Stimulated activated CD4-positive, alpha-beta T cell treated with anti-CD3 and anti-CD28 coated beads, Interleukin-15, amount 100 ng/mL, for 1 hour (primary cell): ENCODE data around the gene KCNAB1.

ENCODE experiments used
- DNase-seq, 2 donors: peaks; one replicate each; pipeline ENCODE4 v3.0.0-alpha.2; 2020; ENCODE audit warnings: low read depth in 1 of 2, low spot score in 1 of 2

Gene KCNAB1

DNA sequence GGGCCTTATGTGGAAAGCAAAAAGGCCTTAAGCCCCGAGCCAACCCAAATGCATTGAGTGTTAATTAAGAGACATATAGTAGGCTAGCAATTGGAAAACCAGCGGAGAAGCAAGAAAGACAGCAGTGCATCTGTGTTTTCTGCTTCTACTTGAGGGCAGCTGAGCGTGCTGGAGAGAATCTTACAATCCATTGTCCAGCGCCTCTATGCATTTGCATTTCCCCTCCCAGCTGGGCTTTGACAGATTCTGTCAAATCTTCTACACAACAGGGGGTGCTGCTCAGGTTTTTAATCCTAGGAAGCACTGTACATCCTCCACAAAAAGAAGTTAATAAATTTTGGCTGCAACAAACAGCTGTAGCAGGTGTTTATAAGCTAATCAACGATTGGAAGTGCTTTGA is 410.6 kb downstream of the KCNAB1 start:
- DNase-seq = no peak

DNA sequence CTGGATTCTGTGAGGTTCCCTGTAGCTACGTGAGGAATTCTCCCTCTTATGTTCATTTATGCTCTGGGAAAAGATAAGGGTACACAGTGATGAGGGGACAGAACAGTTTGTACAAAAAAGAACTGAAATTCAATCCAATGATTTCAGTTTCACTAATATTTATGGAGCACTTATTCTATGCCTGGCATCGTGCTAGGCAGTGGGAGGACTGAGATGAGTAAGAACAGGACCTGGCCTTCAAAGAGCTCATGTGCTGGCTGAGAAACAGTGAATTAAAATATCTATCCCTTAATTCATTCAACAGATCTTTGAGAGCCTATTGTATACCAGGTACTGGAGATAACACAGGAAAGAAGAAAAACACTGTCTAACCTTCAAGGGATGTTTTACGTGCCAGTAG is 412.4 kb downstream of the KCNAB1 start:
- no peak for DNase-seq

DNA sequence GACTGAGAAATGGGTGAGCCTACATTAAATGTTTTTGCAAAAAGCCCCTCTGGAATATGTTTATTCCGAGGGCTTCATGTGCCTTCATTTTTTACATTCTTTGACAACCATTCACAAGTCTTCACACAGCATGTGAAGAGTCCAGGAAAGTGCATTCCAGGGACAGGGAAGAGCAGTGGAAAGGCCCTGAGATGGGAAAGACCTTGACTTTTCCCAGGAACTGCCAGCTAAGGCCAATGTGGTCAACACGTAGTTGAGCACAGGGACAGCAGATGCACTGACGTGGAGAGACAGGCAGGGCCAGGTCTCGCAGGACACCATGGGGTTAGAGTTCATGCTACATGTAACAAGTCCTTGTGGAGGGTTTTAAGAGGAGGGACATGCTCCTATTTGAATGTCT is 412.8 kb downstream of the KCNAB1 start:
- no peak for DNase-seq

DNA sequence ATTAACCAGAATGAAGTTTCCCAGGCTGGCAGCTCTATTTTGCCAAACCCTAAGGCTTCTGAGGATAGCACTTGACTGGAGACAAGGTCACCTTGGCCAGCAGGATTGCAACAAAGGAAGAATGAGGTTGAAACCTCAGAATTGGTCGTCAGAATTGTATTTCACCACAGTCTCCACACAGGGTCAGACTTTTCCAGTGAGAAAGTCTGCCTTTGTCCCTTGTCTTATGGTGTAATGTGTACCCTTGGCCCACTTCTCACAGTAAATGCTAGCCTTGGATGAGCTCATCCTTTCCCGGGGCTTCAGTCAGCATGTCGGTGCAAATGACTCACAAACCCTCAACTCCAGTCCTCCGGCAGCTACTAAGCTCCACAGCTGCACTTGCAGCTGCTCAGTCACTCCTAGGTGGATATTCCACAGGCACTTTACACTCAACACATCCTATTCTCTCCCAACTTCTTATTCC is 414.8 kb downstream of the KCNAB1 start:
- no peak for DNase-seq

DNA sequence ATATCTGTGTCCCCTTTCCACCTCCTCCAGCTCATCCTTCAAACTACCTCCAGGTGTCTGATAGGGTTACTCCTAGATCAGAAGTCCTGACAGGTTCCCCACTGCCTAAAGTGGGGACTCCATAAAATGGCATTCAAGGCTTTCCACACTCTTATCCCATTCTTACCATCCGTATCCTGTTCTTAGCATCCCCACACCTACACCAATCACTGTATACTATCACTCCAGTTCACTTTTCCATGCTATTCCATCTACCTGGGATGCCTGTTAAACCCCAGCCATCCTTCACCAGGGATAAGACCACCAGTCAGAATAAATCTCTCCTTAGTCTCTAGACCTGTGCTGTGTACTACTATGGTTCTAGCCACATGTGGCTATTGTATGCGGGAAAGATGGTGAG is 415.4 kb downstream of the KCNAB1 start:
- no peak for DNase-seq

DNA sequence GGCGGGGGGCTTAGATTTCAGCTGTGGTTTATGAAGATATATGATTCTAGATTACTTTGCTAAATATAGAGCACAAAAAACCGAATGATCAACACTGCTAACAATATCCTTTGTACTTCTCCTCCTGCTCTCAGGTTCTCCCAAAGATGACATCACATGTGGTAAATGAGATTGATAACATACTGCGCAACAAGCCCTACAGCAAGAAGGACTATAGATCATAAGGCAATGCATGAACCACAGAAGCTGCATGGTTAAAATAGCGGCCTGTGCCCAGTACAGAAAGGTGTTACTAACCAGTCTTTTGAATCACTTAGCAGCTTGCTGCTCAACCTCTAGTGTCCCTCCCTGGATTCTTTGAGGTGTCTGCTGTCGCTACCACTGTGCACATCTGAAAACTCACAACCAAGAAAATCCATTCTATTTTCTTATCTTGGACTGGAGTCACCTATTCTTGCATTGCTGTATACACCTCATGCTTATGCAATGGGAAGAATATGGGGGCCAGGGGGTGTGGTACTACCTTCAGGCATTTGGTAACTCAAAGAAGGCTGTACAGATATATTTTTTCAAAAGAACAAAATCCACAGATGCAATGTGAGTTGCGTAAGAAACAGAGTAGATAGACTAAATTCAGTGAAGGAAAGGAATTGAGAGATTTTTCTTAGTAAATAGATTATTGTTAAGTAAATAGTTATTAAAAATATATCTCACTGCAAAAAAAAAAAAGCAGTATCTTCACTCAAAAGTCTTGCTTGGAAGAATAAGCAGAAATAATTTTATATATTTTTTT is 416.3 kb downstream of the KCNAB1 start:
- no peak for DNase-seq

DNA sequence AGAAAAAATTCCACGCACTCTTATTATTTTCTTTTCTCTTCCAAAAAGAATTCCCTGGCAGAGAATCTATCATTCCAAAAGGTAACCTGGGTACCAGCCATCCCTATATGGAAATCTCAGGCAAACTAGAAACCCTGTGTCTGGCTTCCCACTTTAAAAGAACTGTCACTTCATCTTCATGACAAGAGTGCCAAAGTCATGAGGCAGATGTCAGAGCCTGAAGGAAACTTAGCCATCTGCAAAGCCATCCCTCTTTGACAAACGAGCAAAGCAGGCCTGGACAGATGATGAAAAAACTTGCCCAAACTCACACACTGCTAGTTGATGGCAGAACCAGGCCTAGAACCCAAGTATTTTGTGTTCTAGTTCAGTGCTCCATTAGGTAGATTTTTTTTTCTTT is 418.7 kb downstream of the KCNAB1 start:
- no peak for DNase-seq

DNA sequence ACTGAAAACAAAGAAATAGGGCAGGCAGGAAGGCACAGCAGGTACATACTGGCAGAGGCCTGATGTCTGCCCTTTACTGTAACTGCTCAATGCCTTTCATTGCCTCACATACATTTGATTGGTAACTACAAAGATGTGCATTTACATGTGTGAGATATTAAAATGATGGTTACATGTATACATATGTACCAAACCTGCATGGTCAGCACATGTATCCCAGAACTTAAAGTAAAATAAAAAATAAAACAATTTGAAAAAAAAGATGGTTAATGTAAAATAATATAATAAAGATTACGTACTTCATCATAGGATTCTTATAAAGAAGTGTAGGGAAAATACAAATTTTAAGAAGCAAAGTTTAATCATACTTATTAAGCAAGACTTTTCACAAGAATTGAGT is 419.4 kb downstream of the KCNAB1 start:
- no peak for DNase-seq

DNA sequence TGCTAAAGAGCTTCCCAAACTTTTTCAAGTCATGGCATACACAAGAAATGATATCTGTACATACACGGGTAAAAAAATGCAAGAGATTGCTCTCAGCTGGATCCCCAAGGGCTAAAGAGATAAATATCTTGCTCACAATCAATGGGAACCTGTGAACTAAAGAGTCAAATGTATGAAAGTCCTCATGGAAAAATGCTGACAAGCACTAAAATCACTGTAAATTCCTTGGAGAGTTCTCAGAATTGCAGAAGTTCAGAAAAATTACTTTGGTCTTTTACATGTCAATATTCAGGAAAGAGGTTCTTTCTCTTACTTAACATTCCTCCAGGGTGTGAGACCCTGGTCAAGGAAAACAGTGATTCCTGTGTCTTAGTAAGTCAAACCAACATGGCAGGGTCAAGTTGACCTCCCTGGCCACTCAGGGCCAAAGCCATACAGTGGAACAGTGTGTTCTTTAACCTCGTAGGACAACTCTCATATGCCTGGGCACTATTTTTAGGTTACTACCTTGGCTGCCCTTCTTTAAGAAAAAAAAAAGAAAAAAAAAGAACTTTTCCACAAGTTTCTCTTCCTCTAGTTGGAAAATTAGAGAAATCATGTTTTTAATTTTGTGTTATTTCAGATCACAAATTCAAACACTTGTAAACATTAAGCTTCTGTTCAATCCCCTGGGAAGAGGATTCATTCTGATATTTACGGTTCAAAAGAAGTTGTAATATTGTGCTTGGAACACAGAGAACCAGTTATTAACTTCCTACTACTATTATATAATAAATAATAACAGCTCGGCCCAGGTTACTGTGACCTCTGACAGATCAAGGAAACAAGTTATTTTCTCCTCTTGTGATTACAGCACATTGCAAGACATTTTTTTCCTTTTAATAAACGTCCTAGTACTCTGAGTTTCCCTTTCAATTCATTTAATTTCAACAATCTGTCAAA is 422.0 kb downstream of the KCNAB1 start:
- DNase-seq = no peak

DNA sequence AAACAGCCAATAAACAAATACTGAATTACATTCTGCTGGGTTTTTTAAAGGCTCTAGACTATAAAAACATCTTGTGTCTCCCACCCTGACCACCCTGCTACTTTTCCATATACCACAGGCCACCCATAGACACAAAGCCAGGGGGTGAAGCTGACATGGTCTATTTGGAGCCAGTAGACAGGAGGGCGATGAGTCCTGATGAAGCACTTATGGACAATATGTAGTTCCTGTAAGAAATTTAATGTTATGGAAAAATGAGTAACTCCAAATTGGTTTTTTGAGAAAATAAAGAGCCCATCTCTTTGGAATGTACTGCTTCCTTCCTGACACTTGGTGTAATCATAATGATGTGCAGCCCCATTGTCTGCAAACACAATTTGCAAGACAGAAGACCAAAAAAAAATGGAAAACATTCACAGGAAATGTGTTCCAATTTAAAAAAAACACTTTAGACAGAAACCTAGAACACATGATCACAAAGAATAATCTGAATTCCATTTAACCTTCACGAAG is 422.7 kb downstream of the KCNAB1 start:
- DNase-seq = no peak

DNA sequence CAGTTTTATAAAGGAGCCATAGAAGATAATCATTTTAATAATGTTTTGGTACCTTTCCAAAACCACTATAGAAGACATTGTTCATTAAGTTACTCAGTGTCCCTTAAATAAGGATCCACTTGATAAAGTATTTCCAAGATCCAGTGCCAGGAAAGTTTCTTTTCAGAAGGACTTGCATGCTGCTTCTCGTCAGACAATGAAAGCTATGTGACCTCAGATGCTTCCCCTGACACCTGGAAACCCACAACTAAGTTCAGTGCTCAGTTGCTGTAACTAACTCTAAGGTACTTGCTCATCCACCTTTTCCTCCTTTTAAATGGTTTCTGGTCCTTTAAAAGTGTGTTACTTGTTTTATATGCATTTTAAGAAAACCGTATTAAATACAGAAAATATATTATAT is 427.3 kb downstream of the KCNAB1 start:
- DNase-seq = no peak

DNA sequence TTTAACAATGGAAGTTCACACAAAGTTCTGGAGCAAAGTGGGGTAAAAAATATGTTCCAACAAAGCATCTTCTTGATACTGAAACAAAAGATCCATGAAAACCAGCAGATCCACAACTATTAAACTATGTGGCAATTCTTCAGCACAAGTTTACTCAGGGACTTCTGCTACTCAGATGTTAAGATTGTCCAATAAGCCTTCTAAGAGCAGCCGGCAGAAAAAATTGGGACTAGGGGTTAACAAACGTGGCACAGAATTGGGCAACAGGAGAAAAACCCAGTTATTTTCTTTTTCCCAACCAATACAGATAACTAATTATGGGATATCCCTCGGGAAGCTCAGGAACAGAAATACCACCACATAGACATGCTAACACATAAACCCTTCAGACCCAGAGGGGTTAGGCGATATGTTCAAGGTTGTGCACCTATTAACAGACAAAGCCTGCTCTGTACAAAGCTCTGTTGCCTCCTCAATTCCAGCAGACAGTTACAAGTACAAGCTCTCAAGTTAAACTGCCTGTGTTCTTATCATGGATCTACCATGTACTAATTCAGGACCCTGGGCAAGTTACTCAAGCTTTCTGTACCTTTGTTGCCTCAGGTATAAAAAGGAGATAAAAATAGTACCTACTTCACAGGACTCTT is 427.8 kb downstream of the KCNAB1 start:
- no peak for DNase-seq

DNA sequence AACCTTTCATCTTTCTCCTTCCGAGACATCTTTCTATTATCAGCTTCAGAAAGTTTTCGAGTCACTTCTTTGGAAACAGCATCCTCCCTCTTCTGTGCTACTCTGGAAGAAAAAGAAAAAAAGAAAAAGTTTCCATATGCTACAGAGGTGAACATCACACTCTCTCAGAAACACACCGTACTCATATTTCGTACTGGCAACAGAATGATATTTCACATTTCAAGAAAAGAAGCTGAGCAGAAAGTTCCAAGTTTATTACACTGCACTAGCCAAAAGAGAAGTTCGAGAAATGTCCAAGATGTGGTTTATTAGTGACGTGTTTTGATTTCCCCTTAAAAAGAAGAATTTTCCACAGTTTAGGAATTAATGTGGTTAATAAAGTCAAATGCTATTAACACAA is 428.5 kb downstream of the KCNAB1 start:
- no peak for DNase-seq

DNA sequence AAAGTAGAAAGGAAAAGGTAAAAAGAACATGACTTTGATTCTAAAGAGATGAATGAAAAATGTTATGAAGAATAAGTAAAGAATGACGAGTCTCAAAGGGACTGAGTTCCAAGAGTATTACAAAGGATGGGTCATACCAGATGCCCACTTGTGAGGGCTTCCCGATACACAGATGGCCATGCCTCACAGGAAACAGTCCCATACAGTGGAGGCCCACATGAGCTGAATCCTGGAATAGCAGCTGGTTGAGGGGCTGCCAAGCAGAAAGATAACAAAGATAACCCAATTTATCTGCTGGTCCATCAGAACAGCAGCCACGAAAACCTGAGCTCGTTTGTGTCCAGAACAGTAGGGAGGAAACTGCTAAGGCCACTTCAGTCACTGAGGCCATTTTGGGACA is 430.9 kb downstream of the KCNAB1 start:
- no peak for DNase-seq

DNA sequence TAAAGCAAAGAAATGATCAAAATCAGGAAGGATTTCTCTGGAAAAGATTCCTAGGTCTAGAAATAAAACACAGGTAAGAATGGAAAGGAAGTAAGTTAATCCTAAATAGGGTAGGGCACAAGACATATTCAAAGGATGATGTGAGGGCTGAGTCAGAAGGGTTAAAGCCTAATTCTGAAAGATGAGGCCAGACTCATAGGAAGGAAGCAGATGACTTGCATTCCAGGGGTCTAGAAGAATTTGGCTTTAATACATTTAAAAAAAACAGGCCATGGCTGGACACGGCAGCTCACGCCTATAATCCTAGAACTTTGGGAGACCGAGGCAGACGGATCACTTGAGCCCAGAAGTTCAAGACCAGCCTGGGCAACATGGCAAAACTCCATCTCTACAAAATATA is 431.4 kb downstream of the KCNAB1 start:
- no peak for DNase-seq

DNA sequence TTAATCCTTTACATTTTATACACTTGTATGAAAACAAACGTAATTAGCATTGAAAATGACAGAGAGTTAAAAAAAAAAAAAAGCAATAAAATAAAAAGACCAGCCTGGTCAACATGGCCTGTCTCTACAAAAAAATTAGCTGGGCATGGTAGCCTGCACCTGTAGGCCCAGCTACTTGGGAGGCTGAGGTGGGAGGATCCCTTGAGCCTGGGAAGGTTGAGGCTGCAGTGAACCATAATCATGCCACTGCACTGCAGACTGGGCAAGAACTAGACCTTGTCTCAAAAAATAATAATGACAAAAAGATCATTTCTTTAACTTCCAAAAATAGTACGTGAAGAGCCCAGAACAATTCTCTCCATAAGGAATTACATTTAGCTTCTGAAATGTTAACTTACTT is 432.6 kb downstream of the KCNAB1 start:
- DNase-seq = no peak

DNA sequence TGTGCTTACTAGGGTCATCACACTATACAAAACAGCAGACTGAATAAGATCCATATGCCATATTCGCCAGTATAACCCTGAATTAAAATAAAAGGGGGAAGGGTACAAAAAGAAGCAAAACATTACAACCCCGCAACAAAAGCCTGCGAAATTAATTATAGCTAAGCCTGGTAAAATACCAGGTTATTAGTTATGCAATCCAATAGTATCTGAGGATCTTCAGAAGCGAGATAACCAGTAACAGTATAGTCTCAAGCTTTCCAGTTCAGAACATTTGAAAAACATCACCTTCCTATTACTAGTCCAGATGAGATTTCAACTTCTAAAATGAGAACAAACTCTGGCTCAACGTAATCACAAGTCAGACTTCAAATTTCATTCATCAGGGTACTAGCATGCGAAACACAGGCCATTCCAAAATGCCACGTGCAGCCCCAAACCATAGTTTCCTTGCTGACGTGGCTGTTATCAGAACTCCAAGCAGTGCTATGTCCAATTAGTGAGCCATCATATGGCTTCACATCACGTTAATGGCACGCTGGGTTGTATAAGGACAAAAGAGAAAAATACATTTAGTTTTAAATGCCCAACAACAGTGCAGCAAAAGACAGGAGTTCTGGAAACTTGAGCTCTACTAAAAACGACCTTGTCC is 433.5 kb downstream of the KCNAB1 start:
- no peak for DNase-seq

DNA sequence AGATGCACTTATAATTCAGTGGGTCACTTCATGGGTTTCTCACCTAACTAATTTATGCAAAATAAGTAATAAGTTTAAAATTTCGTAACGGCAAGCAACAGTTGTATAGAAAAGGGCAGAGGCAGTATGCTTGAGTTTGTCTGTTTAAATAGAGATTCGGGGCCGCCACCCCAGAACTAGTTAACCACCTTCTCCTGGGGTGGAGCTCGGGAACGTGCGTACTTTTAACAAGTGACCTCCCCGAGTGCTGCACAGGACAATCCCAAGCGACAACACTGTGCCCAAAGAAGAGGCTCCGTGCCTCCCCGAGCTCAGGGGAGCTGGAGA is 434.1 kb downstream of the KCNAB1 start:
- DNase-seq = no peak

DNA sequence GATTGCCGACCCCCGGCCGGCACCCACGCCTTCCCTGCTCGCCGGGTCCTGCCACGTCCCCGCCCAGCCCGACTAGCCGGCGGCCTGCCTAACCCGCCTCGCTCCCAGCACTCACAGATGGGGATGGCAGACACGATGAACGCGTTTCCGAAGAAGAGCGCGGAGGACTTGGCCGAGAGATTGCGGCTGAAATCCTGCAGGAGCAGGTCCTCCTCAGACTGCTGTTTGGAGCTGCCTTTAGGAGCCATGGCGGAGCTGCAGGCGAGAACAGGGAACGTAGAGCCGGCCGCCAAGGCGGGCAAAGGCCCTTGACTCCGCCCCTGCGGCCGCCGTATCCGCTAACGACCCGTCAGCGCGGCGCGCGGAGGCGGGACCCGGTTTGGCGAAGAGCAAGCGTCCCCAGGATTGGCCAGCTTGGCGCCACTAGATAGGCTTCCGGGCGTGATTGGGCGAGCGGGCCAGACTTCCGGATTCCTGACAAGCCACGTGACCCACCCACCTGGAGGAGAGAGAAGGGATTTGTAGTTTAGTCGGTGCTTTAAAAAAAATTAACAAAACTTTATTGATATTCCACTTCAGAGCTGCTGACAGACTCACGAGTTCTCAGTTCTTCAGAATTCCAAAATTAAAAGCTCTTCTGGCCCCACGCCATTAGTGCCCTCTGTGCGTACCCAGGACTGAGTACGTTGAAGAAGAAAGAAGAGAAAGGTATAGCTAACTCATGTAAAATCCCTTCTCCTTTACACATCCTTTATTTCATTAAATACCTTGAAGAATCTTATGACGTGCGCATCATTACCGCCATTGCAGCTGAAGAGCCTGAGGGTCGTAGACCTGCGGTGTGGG is 434.7 kb downstream of the KCNAB1 start, which contains the start of gene SSR3:
TSS of gene SSR3 (minus strand) at position 276 of the 846 bp plus-strand sequence. CDS start at position 248, 28 bp downstream.
- peak; percentile 95 to 98 for DNase-seq

DNA sequence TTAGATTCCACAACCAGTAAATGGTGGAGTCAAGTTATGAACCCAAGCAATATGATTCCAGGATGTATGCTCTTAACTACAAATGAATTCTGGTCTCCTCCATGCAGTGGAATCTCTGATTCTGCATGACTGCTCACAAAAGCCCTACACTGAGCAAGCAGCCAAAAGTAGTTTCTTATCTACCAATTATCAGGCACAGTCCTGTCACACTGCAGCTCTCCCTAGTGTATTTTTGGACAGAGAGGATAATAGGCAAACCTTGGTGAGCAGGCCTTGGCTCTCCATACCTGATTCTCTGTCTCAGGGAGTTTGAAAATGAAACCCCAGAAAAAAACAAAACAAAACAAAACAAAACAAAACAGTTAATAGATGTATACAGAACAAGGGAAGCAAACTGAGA is 438.0 kb downstream of the KCNAB1 start:
- DNase-seq = no peak
